H54 (cell line): ENCODE results near the gene SPEM3.

Experiments
- DNase-seq: peaks from one replicate; pipeline ENCODE4 v3.0.0; 2011; ENCODE audit warnings: low spot score, mixed read lengths; ENCODE audit not compliant: insufficient read length
- FAIRE-seq: peaks from 3 replicates; lab custom pipeline; 2011; peaks lifted over from hg19 to GRCh38; lab: Jason Lieb, UNC
- POLR2A ChIP-seq: IDR thresholded peaks from 2 replicates; pipeline ENCODE4 v1.6.1; 2011; ENCODE audit warnings: low read depth, mild to moderate bottlenecking, low read length

The SPEM3 gene

GRCh38 chr17:7428557-7428956, at the start of gene SPEM3:
Gene SPEM3, plus strand, starts transcription at chr17:7428857. Its CDS starts 46 bp downstream, at chr17:7428903.
- no peak for DNase-seq
- FAIRE-seq, result no peak
- TF ChIP-seq POLR2A, result no peak

GRCh38 chr17:7379134-7379533, 49.5 kb upstream of the SPEM3 start:
- no peak for FAIRE-seq
- no peak for TF ChIP-seq POLR2A
- DNase-seq, result no peak

GRCh38 chr17:7380321-7380720, 48.3 kb upstream of the SPEM3 start:
- FAIRE-seq (no peak), DNase-seq (no peak)
- no peak for TF ChIP-seq POLR2A

GRCh38 chr17:7380855-7381683, 47.6 kb upstream of the SPEM3 start, which contains the start of gene TNK1:
Gene TNK1, plus strand, starts transcription at chr17:7381089. Its CDS starts 1,838 bp downstream, at chr17:7382927.
- FAIRE-seq, result no peak
- no peak for DNase-seq
- TF ChIP-seq POLR2A, result no peak

GRCh38 chr17:7382901-7383300, 45.8 kb upstream of the SPEM3 start:
- DNase-seq (no peak), FAIRE-seq (no peak)
- no peak for TF ChIP-seq POLR2A

- DNase-seq, result no peak
- FAIRE-seq, result no peak
- no peak for TF ChIP-seq POLR2A
Observed at GRCh38 chr17:7383371-7383741, 45.3 kb upstream of the SPEM3 start.

GRCh38 chr17:7383742-7384488, 44.7 kb upstream of the SPEM3 start:
- no peak for DNase-seq
- no peak for FAIRE-seq
- no peak for TF ChIP-seq POLR2A

GRCh38 chr17:7384489-7385081, 44.1 kb upstream of the SPEM3 start:
- FAIRE-seq (no peak), DNase-seq (no peak)
- no peak for TF ChIP-seq POLR2A

GRCh38 chr17:7388856-7389255, 39.8 kb upstream of the SPEM3 start:
- no peak for TF ChIP-seq POLR2A
- no peak for DNase-seq

GRCh38 chr17:7389924-7390910, 38.4 kb upstream of the SPEM3 start:
- FAIRE-seq (no peak), DNase-seq (no peak)
- TF ChIP-seq POLR2A, result no peak

More at GRCh38 chr17:7388856-7389255, 39.8 kb upstream of the SPEM3 start:
- FAIRE-seq, result no peak

GRCh38 chr17:7391307-7391706, 37.4 kb upstream of the SPEM3 start:
- TF ChIP-seq POLR2A, result no peak
- FAIRE-seq (no peak), DNase-seq (no peak)

GRCh38 chr17:7392696-7393612, 35.7 kb upstream of the SPEM3 start:
- FAIRE-seq (no peak), DNase-seq (no peak)
- TF ChIP-seq POLR2A, result no peak
